ENCODE measurements around the gene MSANTD4. TPM values are rescaled to one million over a fixed set of nuclear protein-coding genes. Genes with fewer than 3 reads are reported as not detected.

The MSANTD4 gene
- total and polyA plus RNA-seq, 2 donors from 2014 or later: 10.0 to 18.0 TPM

- DNase-seq: no peak
- intact Hi-C loops (cut with DNase I): no loop called here
- no peak for TF ChIP-seq CTCF (IDR thresholded peaks at IDR 0.05; ENCODE audit: borderline replicate concordance, extremely low read depth, insufficient read depth)
Observed at GRCh38 chr11:106043540-106043939, 21.5 kb upstream of the MSANTD4 start.

GRCh38 chr11:106032861-106033260 is 10.8 kb upstream of the MSANTD4 start:
- Histone ChIP-seq H3K9me3 (ENCODE audit: control insufficient read depth in 2 of 3, insufficient read depth in 1 of 3, low read length in 3 of 3) (no peaks in the 10 kb centered on the region), H3K27me3 (ENCODE audit: control insufficient read depth, insufficient read depth, low read length) (no peaks in the 10 kb centered on the region), H3K4me1 (ENCODE audit: control insufficient read depth in 2 of 3, insufficient read depth in 2 of 3, low read depth in 1 of 3, low read length in 3 of 3) (no peaks in the 10 kb centered on the region), H3K36me3 (ENCODE audit: control insufficient read depth in 2 of 3, insufficient read depth in 3 of 3, low read length in 3 of 3) (no peaks in the 10 kb centered on the region), H3K9ac (ENCODE audit: low read length in 3 of 3) (no peak overlapping the region), H3K27ac (ENCODE audit: low read depth in 2 of 2, low read length in 2 of 2) (no peak overlapping the region), H3K4me3 (ENCODE audit: low read length in 3 of 3) (no peak overlapping the region)
- TF ChIP-seq CTCF (IDR thresholded peaks at IDR 0.05; ENCODE audit: borderline replicate concordance, extremely low read depth, insufficient read depth): no peak
- FAIRE-seq (no peak), DNase-seq (no peak)
- intact Hi-C loops (cut with DNase I): no loop called here

More at GRCh38 chr11:106043540-106043939, 21.5 kb upstream of the MSANTD4 start:
- Histone ChIP-seq H3K9ac (ENCODE audit: low read length in 3 of 3) (no peak overlapping the region), H3K9me3 (ENCODE audit: control insufficient read depth in 2 of 3, insufficient read depth in 1 of 3, low read length in 3 of 3) (no peaks in the 10 kb centered on the region), H3K36me3 (ENCODE audit: control insufficient read depth in 2 of 3, insufficient read depth in 3 of 3, low read length in 3 of 3) (no peaks in the 10 kb centered on the region), H3K27ac (ENCODE audit: low read depth in 2 of 2, low read length in 2 of 2) (no peak overlapping the region), H3K4me3 (ENCODE audit: low read length in 3 of 3) (no peak overlapping the region), H3K4me1 (ENCODE audit: control insufficient read depth in 2 of 3, insufficient read depth in 2 of 3, low read depth in 1 of 3, low read length in 3 of 3) (no peaks in the 10 kb centered on the region), H3K27me3 (ENCODE audit: control insufficient read depth, insufficient read depth, low read length) (no peaks in the 10 kb centered on the region)
- no peak for FAIRE-seq

- intact Hi-C loops (cut with DNase I): no loop called here
- Histone ChIP-seq H3K27me3 (ENCODE audit: control insufficient read depth, insufficient read depth, low read length) (no peaks in the 10 kb centered on the region), H3K9ac (ENCODE audit: low read length in 3 of 3) (no peak overlapping the region), H3K9me3 (ENCODE audit: control insufficient read depth in 2 of 3, insufficient read depth in 1 of 3, low read length in 3 of 3) (no peaks in the 10 kb centered on the region), H3K36me3 (ENCODE audit: control insufficient read depth in 2 of 3, insufficient read depth in 3 of 3, low read length in 3 of 3) (no peaks in the 10 kb centered on the region), H3K27ac (ENCODE audit: low read depth in 2 of 2, low read length in 2 of 2) (no peak overlapping the region), H3K4me1 (ENCODE audit: control insufficient read depth in 2 of 3, insufficient read depth in 2 of 3, low read depth in 1 of 3, low read length in 3 of 3) (no peaks in the 10 kb centered on the region), H3K4me3 (ENCODE audit: low read length in 3 of 3) (no peak overlapping the region)
- no peak for TF ChIP-seq CTCF (IDR thresholded peaks at IDR 0.05; ENCODE audit: borderline replicate concordance, extremely low read depth, insufficient read depth)
- DNase-seq (no peak), FAIRE-seq (no peak)
Observed at GRCh38 chr11:106031936-106032335, 9.9 kb upstream of the MSANTD4 start.

GRCh38 chr11:106031202-106031810 is 9.3 kb upstream of the MSANTD4 start:
- Histone ChIP-seq H3K9ac (ENCODE audit: low read length in 3 of 3) (no peak overlapping the region), H3K36me3 (ENCODE audit: control insufficient read depth in 2 of 3, insufficient read depth in 3 of 3, low read length in 3 of 3) (no peaks in the 10 kb centered on the region), H3K4me3 (ENCODE audit: low read length in 3 of 3) (no peak overlapping the region), H3K9me3 (ENCODE audit: control insufficient read depth in 2 of 3, insufficient read depth in 1 of 3, low read length in 3 of 3) (no peaks in the 10 kb centered on the region), H3K27ac (ENCODE audit: low read depth in 2 of 2, low read length in 2 of 2) (no peak overlapping the region), H3K4me1 (ENCODE audit: control insufficient read depth in 2 of 3, insufficient read depth in 2 of 3, low read depth in 1 of 3, low read length in 3 of 3) (no peaks in the 10 kb centered on the region), H3K27me3 (ENCODE audit: control insufficient read depth, insufficient read depth, low read length) (no peaks in the 10 kb centered on the region)
- intact Hi-C loops (cut with DNase I): no loop called here
- no peak for FAIRE-seq
- DNase-seq: no peak
- TF ChIP-seq CTCF (IDR thresholded peaks at IDR 0.05; ENCODE audit: borderline replicate concordance, extremely low read depth, insufficient read depth): no peak
